Gastrocnemius medialis (tissue), 4 donors: Measurements from ENCODE around the gene SGPL1. TPM values are rescaled to one million over a fixed set of nuclear protein-coding genes. Genes with fewer than 3 reads are reported as not detected.

Experiments
- ATAC-seq, 2 donors: fragments of 150-250 bp; one replicate each; pipeline ENCODE4 v1.9.1; 2016
- DNase-seq, 2 donors: peaks; one replicate each; pipeline ENCODE4 v3.0.0-alpha.2; 2019
- H3K27ac ChIP-seq, 4 donors: fragments of 200-600 bp; sonication (generic); 1 replicate in 1 of 4; 2 replicates in 3 of 4; pipeline ENCODE4 v1.5.1; 2016 to 2018; ENCODE audit warnings: mild to moderate bottlenecking in 2 of 4, moderate library complexity in 1 of 4
- H3K27me3 ChIP-seq, 3 donors: fragments of 200-600 bp; sonication (generic) in 2 of 3; 1 replicate in 1 of 3; 2 replicates in 2 of 3; pipeline versions ENCODE4 v1.5.1 to v1.6.0; 2016 to 2019; ENCODE audit warnings: mild to moderate bottlenecking in 1 of 3, moderate library complexity in 1 of 3
- H3K36me3 ChIP-seq, 2 donors: fragments of 200-600 bp; sonication (generic) in 1 of 2; one replicate each; pipeline ENCODE4 v1.5.1; 2017 to 2018
- H3K4me1 ChIP-seq, 2 donors: fragments of 200-600 bp; sonication (generic) in 1 of 2; one replicate each; pipeline ENCODE4 v1.5.1; 2016 to 2017; ENCODE audit warnings: mild to moderate bottlenecking in 2 of 2
- H3K4me3 ChIP-seq, 4 donors: fragments of 200-600 bp; sonication (generic) in 3 of 4; 1 replicate in 1 of 4; 2 replicates in 3 of 4; pipeline ENCODE4 v1.5.1; 2016 to 2019; ENCODE audit warnings: mild to moderate bottlenecking in 2 of 4
- H3K9me3 ChIP-seq, 3 donors: fragments of 200-600 bp; sonication (generic) in 2 of 3; 1 replicate in 1 of 3; 2 replicates in 2 of 3; pipeline ENCODE4 v1.5.1; 2016 to 2019
- CTCF ChIP-seq, 5 experiments: fragments of 450-650 bp in 3 of 5; fragments of 200-600 bp in 2 of 5; sonication (generic) in 2 of 5; IDR thresholded peaks in 4 of 5; conservative IDR thresholded peaks in 1 of 5; 1 replicate in 4 of 5; 2 replicates in 1 of 5; pipeline ENCODE4 v1.5.1; 2016 to 2019; ENCODE audit warnings: antibody characterized with exemption in 5 of 5, mild to moderate bottlenecking in 3 of 5, moderate library complexity in 3 of 5
- POLR2A ChIP-seq, 2 donors: fragments of 450-650 bp; IDR thresholded peaks; one replicate each; pipeline ENCODE4 v1.6.1; 2017; ENCODE audit warnings: antibody characterized with exemption in 2 of 2, mild to moderate bottlenecking in 2 of 2, moderate library complexity in 2 of 2
- in situ Hi-C, 4 donors: fragments of 200-750 bp; cut with MboI; loops; one replicate each; pipeline versions ENCODE4 v1.15.0 to v1.8.0; 2017; ENCODE audit warnings: low sequenced_read_pairs in 4 of 4
- intact Hi-C: fragments of 100-400 bp; cut with DNase I; formaldehyde crosslinking; loops from one replicate; pipeline ENCODE4 v1.15.1; 2023; ENCODE audit warnings: low total_unique reads
- total RNA-seq, 4 donors: library from RNA; depleted of rRNA; stranded (reverse); fragments of >200 nt; gene quantifications; one replicate each; pipeline versions ENCODE4 v1.1.0 to v1.2.3, GENCODE V29; 2016

The SGPL1 gene
- total RNA-seq, 4 donors from 2014 or later: 6.5 to 17.1 (median 11.3) TPM

GRCh38 chr10:70887804-70888800 is 72.4 kb downstream of the SGPL1 start, which contains the start of gene PCBD1:
TSS of gene PCBD1 (minus strand) at chr10:70888565. CDS start at chr10:70888533, 32 bp downstream.
- Histone ChIP-seq H3K36me3 (peaks cover 0 to 20% of the 10 kb centered on the region in 2 donors), H3K4me3 (peak within 1 kb of the TSS; percentile 69 to 95 (median 82)), H3K27me3 (no peaks in the 10 kb centered on the region), H3K4me1 (peaks cover 17 to 26% of the 10 kb centered on the region in 2 donors), H3K9me3 (no peaks in the 10 kb centered on the region), H3K27ac (peak within 1 kb of the TSS; percentile 89 to 96 (median 94))
- ATAC-seq (peak; percentile 73 to 83), DNase-seq (peak; percentile 40 to 62)
- TF ChIP-seq POLR2A (IDR thresholded peaks at IDR 0.05) (peak; percentile 40 to 60), CTCF (IDR thresholded peaks at IDR 0.05 in 4 of 5, conservative IDR thresholded peaks at IDR 0.05 in 1 of 5) (no peak)
- intact Hi-C loops (loop anchor here (10.0 kb wide), 1 partner anchor 433 kb away; no protein-coding TSS in a partner anchor), in situ Hi-C loops (loop anchor here in 1 of 4 donors (10.0 kb wide), 1 partner anchor 343 kb away; no protein-coding TSS in a partner anchor)

GRCh38 chr10:70889291-70889690 is 73.5 kb downstream of the SGPL1 start:
- intact Hi-C loops (loop anchor here (10.0 kb wide), 1 partner anchor 434 kb away; no protein-coding TSS in a partner anchor), in situ Hi-C loops (loop anchor here in 1 of 4 donors (10.0 kb wide), 1 partner anchor 344 kb away; no protein-coding TSS in a partner anchor)
- H3K36me3 ChIP-seq: peaks cover 0 to 12% of the 10 kb centered on the region in 2 donors
- no peak for ATAC-seq
- no peak for TF ChIP-seq POLR2A (IDR thresholded peaks at IDR 0.05)
- TF ChIP-seq CTCF (IDR thresholded peaks at IDR 0.05 in 4 of 5, conservative IDR thresholded peaks at IDR 0.05 in 1 of 5): no peak
- H3K27ac ChIP-seq: peak overlapping the region in 2 of 4 donors; percentile 96
- H3K4me3 ChIP-seq: no peak overlapping the region
- H3K9me3 ChIP-seq: no peaks in the 10 kb centered on the region
- no peak for DNase-seq
- no peaks in the 10 kb centered on the region for H3K27me3 ChIP-seq
- peaks cover 17 to 26% of the 10 kb centered on the region in 2 donors for H3K4me1 ChIP-seq

GRCh38 chr10:70890917-70891431 is 75.2 kb downstream of the SGPL1 start:
- Histone ChIP-seq H3K9me3 (no peaks in the 10 kb centered on the region), H3K27ac (peak overlapping the region; percentile 46 to 70 (median 54)), H3K36me3 (no peaks in the 10 kb centered on the region), H3K27me3 (no peaks in the 10 kb centered on the region), H3K4me1 (peaks cover 17 to 26% of the 10 kb centered on the region in 2 donors), H3K4me3 (no peak overlapping the region)
- intact Hi-C loops: no loop called here
- peak in 1 of 2 donors; percentile 38 for ATAC-seq
- peak; percentile 32 to 70 for DNase-seq
- in situ Hi-C loops: no loop called here
- no peak for TF ChIP-seq POLR2A (IDR thresholded peaks at IDR 0.05)
- no peak for TF ChIP-seq CTCF (IDR thresholded peaks at IDR 0.05 in 4 of 5, conservative IDR thresholded peaks at IDR 0.05 in 1 of 5)

GRCh38 chr10:70891627-70892026 is 75.9 kb downstream of the SGPL1 start:
- in situ Hi-C loops: no loop called here
- H3K27ac ChIP-seq: peak overlapping the region in 2 of 4 donors; percentile 48 to 70

More at GRCh38 chr10:70891627-70892026, 75.9 kb downstream of the SGPL1 start:
- Histone ChIP-seq H3K36me3 (no peaks in the 10 kb centered on the region), H3K4me3 (no peak overlapping the region), H3K27me3 (no peaks in the 10 kb centered on the region), H3K9me3 (no peaks in the 10 kb centered on the region), H3K4me1 (peaks cover 17 to 26% of the 10 kb centered on the region in 2 donors)
- ATAC-seq: no peak
- intact Hi-C loops: no loop called here
- no peak for DNase-seq
- TF ChIP-seq POLR2A (IDR thresholded peaks at IDR 0.05) (no peak), CTCF (IDR thresholded peaks at IDR 0.05 in 4 of 5, conservative IDR thresholded peaks at IDR 0.05 in 1 of 5) (no peak)
